A549 (cell line): ENCODE results near the gene DYRK1A.

Experiments
- TF ChIP-seq, protein P1 (sequence below): fragments of >200 bp; sonication (Bioruptor Twin); formaldehyde crosslinking; IDR thresholded peaks from 3 replicates; pipeline ENCODE4 v1.5.1; 2016
- TF ChIP-seq, protein P2 (sequence below): fragments of 150-350 bp; IDR thresholded peaks from 2 replicates; pipeline ENCODE4 v1.6.1; 2014; ENCODE audit warnings: low read depth, mild to moderate bottlenecking, low read length

DNA sequence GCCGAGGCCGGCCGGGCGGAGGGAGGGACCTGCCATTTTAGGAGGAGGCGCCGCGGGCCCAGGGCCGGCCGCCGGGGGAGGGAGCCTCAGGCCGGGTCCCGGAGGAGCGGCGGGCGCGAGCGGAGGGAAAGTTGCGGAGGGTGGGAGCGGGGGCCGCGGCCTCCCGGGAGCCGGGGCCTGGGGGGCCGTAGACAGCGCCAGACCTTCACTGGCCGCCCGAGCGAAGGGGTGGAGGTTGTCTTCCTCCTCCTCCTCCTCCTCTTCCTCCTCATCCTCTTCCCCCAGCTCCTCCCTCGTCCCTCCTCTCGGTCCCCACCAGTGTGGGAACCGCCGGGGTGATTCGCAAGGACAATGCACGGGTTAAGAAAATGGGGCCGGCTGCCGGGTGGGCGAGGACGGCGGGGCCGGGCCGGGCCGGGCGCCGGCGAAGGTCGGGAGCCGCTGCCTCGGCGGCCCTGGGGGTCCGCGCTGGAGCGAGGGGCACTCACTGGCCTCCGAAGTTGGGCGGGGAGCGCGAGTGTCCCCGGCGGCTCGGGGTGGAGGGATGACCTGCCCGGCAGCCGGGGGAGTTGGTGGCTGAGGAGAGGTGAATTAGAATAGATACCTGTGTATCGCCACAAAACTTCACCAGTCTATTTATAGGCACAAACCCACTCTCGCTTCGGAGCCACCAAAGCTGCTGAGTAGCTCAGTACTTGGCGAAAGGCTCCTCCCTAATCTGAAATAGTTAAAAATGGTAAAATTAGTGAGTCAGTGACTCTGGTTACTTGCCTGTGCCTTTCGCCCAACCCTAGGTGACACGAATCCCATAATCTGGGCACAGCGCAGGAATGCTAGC, 1.3 kb downstream of the DYRK1A start:
- TF ChIP-seq, protein P1, sequence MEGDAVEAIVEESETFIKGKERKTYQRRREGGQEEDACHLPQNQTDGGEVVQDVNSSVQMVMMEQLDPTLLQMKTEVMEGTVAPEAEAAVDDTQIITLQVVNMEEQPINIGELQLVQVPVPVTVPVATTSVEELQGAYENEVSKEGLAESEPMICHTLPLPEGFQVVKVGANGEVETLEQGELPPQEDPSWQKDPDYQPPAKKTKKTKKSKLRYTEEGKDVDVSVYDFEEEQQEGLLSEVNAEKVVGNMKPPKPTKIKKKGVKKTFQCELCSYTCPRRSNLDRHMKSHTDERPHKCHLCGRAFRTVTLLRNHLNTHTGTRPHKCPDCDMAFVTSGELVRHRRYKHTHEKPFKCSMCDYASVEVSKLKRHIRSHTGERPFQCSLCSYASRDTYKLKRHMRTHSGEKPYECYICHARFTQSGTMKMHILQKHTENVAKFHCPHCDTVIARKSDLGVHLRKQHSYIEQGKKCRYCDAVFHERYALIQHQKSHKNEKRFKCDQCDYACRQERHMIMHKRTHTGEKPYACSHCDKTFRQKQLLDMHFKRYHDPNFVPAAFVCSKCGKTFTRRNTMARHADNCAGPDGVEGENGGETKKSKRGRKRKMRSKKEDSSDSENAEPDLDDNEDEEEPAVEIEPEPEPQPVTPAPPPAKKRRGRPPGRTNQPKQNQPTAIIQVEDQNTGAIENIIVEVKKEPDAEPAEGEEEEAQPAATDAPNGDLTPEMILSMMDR: no peak
- TF ChIP-seq, protein P2, sequence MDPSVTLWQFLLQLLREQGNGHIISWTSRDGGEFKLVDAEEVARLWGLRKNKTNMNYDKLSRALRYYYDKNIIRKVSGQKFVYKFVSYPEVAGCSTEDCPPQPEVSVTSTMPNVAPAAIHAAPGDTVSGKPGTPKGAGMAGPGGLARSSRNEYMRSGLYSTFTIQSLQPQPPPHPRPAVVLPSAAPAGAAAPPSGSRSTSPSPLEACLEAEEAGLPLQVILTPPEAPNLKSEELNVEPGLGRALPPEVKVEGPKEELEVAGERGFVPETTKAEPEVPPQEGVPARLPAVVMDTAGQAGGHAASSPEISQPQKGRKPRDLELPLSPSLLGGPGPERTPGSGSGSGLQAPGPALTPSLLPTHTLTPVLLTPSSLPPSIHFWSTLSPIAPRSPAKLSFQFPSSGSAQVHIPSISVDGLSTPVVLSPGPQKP: no peak
